ENCODE results near the gene PPP1R12A. TPM values are rescaled to one million over a fixed set of nuclear protein-coding genes. Genes with fewer than 3 reads are reported as not detected.
A peak's percentile ranks its signal among the peaks of the same experiment; 100 is the strongest.
"Not testable (repeated sequence)": the region's sequence is repeated elsewhere in the genome, so short reads cannot be mapped to it uniquely, and the experiment has no call there.

Gene PPP1R12A
- total and polyA plus RNA-seq, 7 experiments from 2014 or later: 72.7 to 111 (median 99.3) TPM

DNA sequence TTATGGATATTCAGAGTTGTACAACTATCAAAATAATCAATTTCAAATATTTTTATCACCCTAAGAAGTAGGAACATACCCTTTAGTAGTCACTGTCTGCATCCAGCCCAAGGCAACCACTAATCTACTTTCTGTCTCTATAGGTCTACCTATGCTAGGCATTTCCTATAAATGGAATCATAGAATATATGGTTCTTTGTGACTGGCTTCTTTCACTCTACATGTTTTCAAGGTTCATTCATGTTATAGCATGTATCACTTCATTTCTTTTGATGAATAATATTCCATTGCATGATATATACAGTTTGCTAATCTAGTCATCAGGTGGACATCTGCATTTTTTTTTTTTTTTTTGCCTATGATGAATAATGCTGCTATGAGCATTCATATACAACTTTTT is 112.4 kb downstream of the PPP1R12A start:
- no peak for DNase-seq
- intact Hi-C loops (cut with micrococcal nuclease): loop anchor here in 1 of 2 donors (10.0 kb wide), 1 partner anchor 362 kb away; no protein-coding TSS in a partner anchor
- Histone ChIP-seq H3K27me3 (ENCODE audit: control insufficient read depth in 2 of 2, insufficient read depth in 2 of 2, low read length in 2 of 2) (no peaks in the 10 kb centered on the region), H3K27ac (ENCODE audit: low read depth, low read length) (no peak overlapping the region), H3K9me3 (ENCODE audit: control insufficient read depth in 2 of 3, low read length in 3 of 3) (no peaks in the 10 kb centered on the region), H3K4me3 (ENCODE audit: low read length) (no peak overlapping the region), H3K4me1 (ENCODE audit: control insufficient read depth in 2 of 2, insufficient read depth in 2 of 2, low read length in 2 of 2) (no peaks in the 10 kb centered on the region), H3K36me3 (ENCODE audit: control insufficient read depth in 2 of 3, insufficient read depth in 3 of 3, low read length in 3 of 3) (peaks cover 0 to 32% (median 20%) of the 10 kb centered on the region in 3 experiments)
- Mint-ChIP-seq H3K27me3 (no peaks in the 10 kb centered on the region), H3K4me3 (no peak overlapping the region), H3K36me3 (peaks cover 0 to 38% (median 29%) of the 10 kb centered on the region in 5 donors), H3K4me1 (peaks cover 10 to 43% (median 16%) of the 10 kb centered on the region in 7 donors), H3K9me3 (no peaks in the 10 kb centered on the region), H3K27ac (no peak overlapping the region)
- POLR2A ChIA-PET: no interaction called here
- CTCF ChIA-PET: no interaction called here
- ATAC-seq: no peak

DNA sequence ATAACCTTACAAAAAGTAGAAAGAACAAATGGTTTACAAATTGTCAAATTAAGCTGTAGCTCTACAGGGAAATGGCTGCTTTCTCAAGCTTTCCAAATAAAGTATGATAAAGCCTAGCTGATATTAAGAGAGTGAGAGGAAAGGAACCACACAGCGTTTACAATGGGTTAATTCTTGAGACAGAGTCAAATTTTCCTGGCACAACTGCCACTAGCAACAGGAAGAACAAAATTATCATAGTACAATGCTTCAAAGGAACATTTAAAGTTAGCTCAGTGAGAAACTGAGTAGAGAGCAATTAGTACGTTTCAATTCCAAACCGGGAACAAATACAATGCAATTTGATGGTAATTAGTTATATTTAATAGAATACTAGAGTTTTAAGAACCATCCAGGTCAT is 116.0 kb downstream of the PPP1R12A start:
- Histone ChIP-seq H3K4me3 (ENCODE audit: low read length) (no peak overlapping the region), H3K4me1 (ENCODE audit: control insufficient read depth in 2 of 2, insufficient read depth in 2 of 2, low read length in 2 of 2) (no peaks in the 10 kb centered on the region), H3K9me3 (ENCODE audit: control insufficient read depth in 2 of 3, low read length in 3 of 3) (no peaks in the 10 kb centered on the region), H3K27me3 (ENCODE audit: control insufficient read depth in 2 of 2, insufficient read depth in 2 of 2, low read length in 2 of 2) (no peaks in the 10 kb centered on the region), H3K27ac (ENCODE audit: low read depth, low read length) (no peak overlapping the region), H3K36me3 (ENCODE audit: control insufficient read depth in 2 of 3, insufficient read depth in 3 of 3, low read length in 3 of 3) (peaks cover 0 to 38% (median 27%) of the 10 kb centered on the region in 3 experiments)
- intact Hi-C loops (cut with micrococcal nuclease): no loop called here
- Mint-ChIP-seq H3K4me3 (no peak overlapping the region), H3K27me3 (no peaks in the 10 kb centered on the region), H3K27ac (peak overlapping the region in 3 of 9 donors; percentile 15 to 32 (median 31)), H3K4me1 (peaks cover 4 to 25% (median 15%) of the 10 kb centered on the region in 7 donors), H3K9me3 (no peaks in the 10 kb centered on the region), H3K36me3 (peaks cover 0 to 49% (median 37%) of the 10 kb centered on the region in 5 donors)
- ChIA-PET POLR2A (no interaction called here), CTCF (no interaction called here)
- DNase-seq (no peak), ATAC-seq (no peak)

DNA sequence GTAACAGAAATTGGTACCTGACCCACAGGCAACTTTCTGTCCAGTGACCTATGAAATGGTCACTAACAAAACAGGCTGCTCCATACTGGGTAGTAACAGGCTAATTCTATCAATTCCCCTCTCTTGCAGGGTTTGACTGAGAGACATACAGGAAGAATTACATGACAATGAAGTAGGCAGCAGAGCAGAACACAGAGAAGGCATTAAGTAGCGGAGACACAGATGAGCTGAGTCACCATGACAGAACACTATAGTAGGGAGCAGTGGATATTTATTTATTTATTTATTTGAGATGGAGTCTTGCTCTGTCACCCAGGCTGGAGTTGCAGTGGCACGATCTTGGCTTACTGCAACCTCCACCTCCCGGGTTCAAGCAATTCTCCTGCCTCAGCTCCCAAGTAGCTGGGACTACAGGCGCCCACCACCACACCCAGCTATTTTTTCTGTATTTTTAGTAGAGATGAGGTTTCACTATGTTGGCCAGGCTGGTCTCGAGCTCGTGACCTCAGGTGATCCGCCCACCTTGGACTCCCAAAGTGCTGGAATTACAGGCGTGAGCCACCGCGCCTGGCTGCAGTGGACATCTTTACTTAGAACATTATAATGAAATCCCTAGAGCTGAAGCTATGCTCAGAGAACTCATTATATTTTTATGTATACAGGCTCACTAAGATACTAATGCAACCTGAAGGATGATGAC is 150.4 kb downstream of the PPP1R12A start:
- CTCF ChIA-PET: not testable (repeated sequence)

DNA sequence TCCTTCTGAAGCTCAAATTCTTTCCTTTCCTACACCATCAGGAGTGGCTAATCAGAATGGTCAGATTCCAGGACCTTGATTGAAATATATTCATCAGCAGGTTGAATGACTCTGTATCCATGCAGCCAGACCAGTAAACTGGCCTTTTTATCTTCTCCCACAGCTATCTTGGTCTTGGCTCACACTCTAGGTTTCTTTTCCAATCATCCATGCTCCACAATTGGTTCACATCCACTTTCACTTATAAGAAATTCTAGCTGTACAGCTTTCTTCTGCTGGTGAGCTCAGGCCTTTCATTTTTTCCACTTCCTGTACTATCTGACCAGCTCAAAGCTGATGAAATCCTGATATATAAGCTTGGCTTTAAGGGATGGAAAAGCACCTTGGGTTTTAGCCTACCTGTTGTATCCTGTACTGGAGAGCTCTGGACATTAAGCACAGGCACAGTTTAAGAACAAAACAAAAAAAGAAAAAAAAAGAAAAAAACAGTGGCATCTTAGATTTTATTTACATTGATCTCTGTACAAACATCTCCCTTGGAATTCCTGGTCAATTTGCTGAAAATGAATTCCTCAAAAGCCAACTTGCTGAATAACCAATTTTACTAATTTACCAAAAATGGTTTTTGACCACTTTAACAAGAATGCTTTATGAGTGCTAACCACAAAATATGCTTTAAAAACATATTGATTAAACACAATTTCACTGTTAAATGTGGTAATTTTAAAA is 152.6 kb downstream of the PPP1R12A start:
- Mint-ChIP-seq H3K9me3 (no peaks in the 10 kb centered on the region), H3K36me3 (peaks cover 0 to 36% (median 16%) of the 10 kb centered on the region in 5 donors), H3K27ac (peak overlapping the region in 4 of 9 donors; percentile 29 to 45 (median 39)), H3K4me3 (no peak overlapping the region), H3K4me1 (peaks cover 0 to 6% (median 0%) of the 10 kb centered on the region in 7 donors), H3K27me3 (no peaks in the 10 kb centered on the region)
- Histone ChIP-seq H3K27ac (ENCODE audit: low read depth, low read length) (peak overlapping the region; percentile 10), H3K27me3 (ENCODE audit: control insufficient read depth in 2 of 2, insufficient read depth in 2 of 2, low read length in 2 of 2) (no peaks in the 10 kb centered on the region), H3K36me3 (ENCODE audit: control insufficient read depth in 2 of 3, insufficient read depth in 3 of 3, low read length in 3 of 3) (peaks cover 7 to 46% (median 13%) of the 10 kb centered on the region in 3 experiments), H3K4me1 (ENCODE audit: control insufficient read depth in 2 of 2, insufficient read depth in 2 of 2, low read length in 2 of 2) (no peaks in the 10 kb centered on the region), H3K4me3 (ENCODE audit: low read length) (no peak overlapping the region), H3K9me3 (ENCODE audit: control insufficient read depth in 2 of 3, low read length in 3 of 3) (no peaks in the 10 kb centered on the region)
- POLR2A ChIA-PET: no interaction called here
- no peak for DNase-seq
- intact Hi-C loops (cut with micrococcal nuclease): no loop called here
- ATAC-seq: no peak
- CTCF ChIA-PET: interaction anchor here (0.6 kb wide), 1 partner anchor 487 kb away, joined by 3 read pairs; no protein-coding TSS in a partner anchor

More for the DNA sequence above, 150.4 kb downstream of the PPP1R12A start:
- H3K36me3 ChIP-seq (ENCODE audit: control insufficient read depth in 2 of 3, insufficient read depth in 3 of 3, low read length in 3 of 3): peaks cover 7 to 62% (median 20%) of the 10 kb centered on the region in 3 experiments
- H3K27ac Mint-ChIP-seq: peak overlapping the region in 1 of 9 donors; percentile 56
- H3K27me3 ChIP-seq (ENCODE audit: control insufficient read depth in 2 of 2, insufficient read depth in 2 of 2, low read length in 2 of 2); H3K9me3 Mint-ChIP-seq; H3K27me3 Mint-ChIP-seq; H3K27ac ChIP-seq (ENCODE audit: low read depth, low read length); H3K4me3 Mint-ChIP-seq; POLR2A ChIA-PET; H3K4me3 ChIP-seq (ENCODE audit: low read length); H3K4me1 Mint-ChIP-seq; H3K9me3 ChIP-seq (ENCODE audit: control insufficient read depth in 2 of 3, low read length in 3 of 3); intact Hi-C loops (cut with micrococcal nuclease); ATAC-seq; H3K4me1 ChIP-seq (ENCODE audit: control insufficient read depth in 2 of 2, insufficient read depth in 2 of 2, low read length in 2 of 2); DNase-seq: not testable (repeated sequence)
- H3K36me3 Mint-ChIP-seq: peaks cover 4 to 43% (median 27%) of the 10 kb centered on the region in 5 donors

DNA sequence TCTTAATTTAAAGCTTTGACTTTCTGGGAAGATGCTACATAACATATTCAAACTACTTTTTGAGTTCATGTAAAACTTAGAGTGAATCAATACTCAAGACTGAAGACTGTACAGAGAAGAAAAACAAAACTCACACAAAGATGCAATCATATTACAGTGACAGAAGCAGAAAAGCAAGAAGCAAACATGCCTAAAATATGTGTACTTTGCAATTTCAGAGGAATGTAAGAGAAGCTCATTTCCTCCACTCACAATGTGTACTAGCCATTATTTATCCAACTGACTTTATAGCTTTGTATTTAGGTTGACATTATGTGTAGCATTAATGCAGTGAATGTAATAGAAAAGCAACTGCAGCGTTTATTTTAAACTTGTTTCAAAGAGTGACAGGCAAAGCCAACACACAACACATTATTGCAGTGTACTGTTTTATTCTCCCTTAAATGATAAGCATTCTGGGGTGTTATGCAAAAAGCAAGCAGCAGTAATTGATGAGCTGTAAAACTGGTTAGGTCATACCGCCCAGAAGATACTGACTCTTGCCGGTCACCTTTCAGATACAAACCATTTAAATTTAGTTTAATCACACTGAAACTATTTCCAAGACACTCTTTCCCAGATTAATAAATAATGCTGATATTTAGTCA is 156.0 kb downstream of the PPP1R12A start:
- Histone ChIP-seq H3K4me3 (ENCODE audit: low read length) (no peak overlapping the region), H3K27ac (ENCODE audit: low read depth, low read length) (no peak overlapping the region), H3K27me3 (ENCODE audit: control insufficient read depth in 2 of 2, insufficient read depth in 2 of 2, low read length in 2 of 2) (no peaks in the 10 kb centered on the region), H3K36me3 (ENCODE audit: control insufficient read depth in 2 of 3, insufficient read depth in 3 of 3, low read length in 3 of 3) (peaks cover 7 to 25% (median 15%) of the 10 kb centered on the region in 3 experiments), H3K4me1 (ENCODE audit: control insufficient read depth in 2 of 2, insufficient read depth in 2 of 2, low read length in 2 of 2) (no peaks in the 10 kb centered on the region), H3K9me3 (ENCODE audit: control insufficient read depth in 2 of 3, low read length in 3 of 3) (no peaks in the 10 kb centered on the region)
- Mint-ChIP-seq H3K27me3 (no peaks in the 10 kb centered on the region), H3K27ac (peak overlapping the region in 1 of 9 donors; percentile 7), H3K4me1 (peaks cover 0 to 6% (median 0%) of the 10 kb centered on the region in 7 donors), H3K9me3 (no peaks in the 10 kb centered on the region), H3K36me3 (peaks cover 0 to 31% (median 13%) of the 10 kb centered on the region in 5 donors), H3K4me3 (no peak overlapping the region)
- ChIA-PET POLR2A (no interaction called here), CTCF (no interaction called here)
- intact Hi-C loops (cut with micrococcal nuclease): loop anchor here in 1 of 2 donors (5.0 kb wide), 1 partner anchor 408 kb away; no protein-coding TSS in a partner anchor
- no peak for DNase-seq
- ATAC-seq: no peak

- DNase-seq: no peak
- Histone ChIP-seq H3K27me3 (ENCODE audit: control insufficient read depth in 2 of 2, insufficient read depth in 2 of 2, low read length in 2 of 2) (no peaks in the 10 kb centered on the region), H3K4me1 (ENCODE audit: control insufficient read depth in 2 of 2, insufficient read depth in 2 of 2, low read length in 2 of 2) (no peaks in the 10 kb centered on the region), H3K9me3 (ENCODE audit: control insufficient read depth in 2 of 3, low read length in 3 of 3) (no peaks in the 10 kb centered on the region), H3K4me3 (ENCODE audit: low read length) (no peak overlapping the region), H3K36me3 (ENCODE audit: control insufficient read depth in 2 of 3, insufficient read depth in 3 of 3, low read length in 3 of 3) (peaks cover 0 to 17% (median 4%) of the 10 kb centered on the region in 3 experiments), H3K27ac (ENCODE audit: low read depth, low read length) (no peak overlapping the region)
- intact Hi-C loops (cut with micrococcal nuclease): loop anchor here in 1 of 2 donors (5.0 kb wide), 1 partner anchor 411 kb away; no protein-coding TSS in a partner anchor
- ChIA-PET CTCF (no interaction called here), POLR2A (no interaction called here)
- H3K27me3 Mint-ChIP-seq: no peaks in the 10 kb centered on the region
- H3K36me3 Mint-ChIP-seq: peaks cover 0 to 23% (median 13%) of the 10 kb centered on the region in 5 donors
- no peak for ATAC-seq
- no peak overlapping the region for H3K4me3 Mint-ChIP-seq
- no peaks in the 10 kb centered on the region for H3K4me1 Mint-ChIP-seq
- H3K9me3 Mint-ChIP-seq: no peaks in the 10 kb centered on the region
- H3K27ac Mint-ChIP-seq: no peak overlapping the region
Observed at GRCh38 chr12:79776111-79776510, 158.8 kb downstream of the PPP1R12A start.
